Uterus (tissue), 2 donors: Measurements from ENCODE around the gene ABI1.

Source experiments
- CTCF ChIP-seq, 4 experiments: fragments of 200-600 bp in 2 of 4; fragments of 450-650 bp in 2 of 4; sonication (generic) in 2 of 4; IDR thresholded peaks; one replicate each; pipeline ENCODE4 v1.5.1; 2016 to 2019; ENCODE audit warnings: antibody characterized with exemption in 4 of 4, mild to moderate bottlenecking in 2 of 4, moderate library complexity in 1 of 4
- POLR2A ChIP-seq, 2 donors: fragments of 450-650 bp; IDR thresholded peaks; one replicate each; pipeline ENCODE4 v1.6.1; 2016; ENCODE audit warnings: antibody characterized with exemption in 2 of 2, mild to moderate bottlenecking in 1 of 2, moderate library complexity in 1 of 2

GRCh38 chr10:26806557-26806956, 54.2 kb downstream of the ABI1 start:
- TF ChIP-seq CTCF (IDR thresholded peaks at IDR 0.05) (no peak), POLR2A (IDR thresholded peaks at IDR 0.05) (no peak)
